A673 (cell line): ENCODE measurements around the gene AGTPBP1. TPM values are rescaled to one million over a fixed set of nuclear protein-coding genes. Genes with fewer than 3 reads are reported as not detected.
"Not testable (repeated sequence)": the region's sequence is repeated elsewhere in the genome, so short reads cannot be mapped to it uniquely, and the experiment has no call there.

Experiments used
- BruUV-seq: library from RNA; stranded (reverse); fragments of 400-500 nt; replicated peaks from 2 replicates; lab custom pipeline; 2021; lab: Mats Ljungman, UMichigan
- CTCF ChIA-PET: fragments of 300-600 bp; sonication (Branson Sonifier 250); formaldehyde crosslinking; loops from one replicate; lab custom pipeline; 2022; ENCODE audit warnings: antibody characterized with exemption; lab: Charles Lee
- POLR2A ChIA-PET: fragments of 300-600 bp; sonication (Branson Sonifier 250); formaldehyde crosslinking; loops from one replicate; lab custom pipeline; 2022; ENCODE audit warnings: antibody characterized with exemption; ENCODE audit not compliant: low non-redundant PET; lab: Charles Lee
- DNase-seq: peaks from one replicate; pipeline ENCODE4 v3.0.0-alpha.2; 2015; ENCODE audit warnings: low spot score
- H3K27ac ChIP-seq: fragments of 200-600 bp; sonication (generic); 2 replicates; pipeline ENCODE4 v1.5.1; 2016; ENCODE audit warnings: mixed run types, low read depth, mild to moderate bottlenecking, mixed read lengths, antibody characterized with exemption, low read length; ENCODE audit not compliant: poor library complexity, severe bottlenecking
- H3K27me3 ChIP-seq: fragments of 200-600 bp; sonication (generic); replicated peaks from 2 replicates; pipeline ENCODE4 v1.6.1; 2017; ENCODE audit warnings: mixed run types, low read depth, mild to moderate bottlenecking, mixed read lengths, antibody characterized with exemption, low read length; ENCODE audit not compliant: insufficient read depth, poor library complexity
- H3K36me3 ChIP-seq: fragments of 200-600 bp; sonication (generic); 2 replicates; pipeline ENCODE4 v1.6.1; 2016; ENCODE audit warnings: mixed run types, mild to moderate bottlenecking, mixed read lengths, antibody characterized with exemption, low read length; ENCODE audit not compliant: insufficient read depth, poor library complexity, severe bottlenecking
- H3K4me1 ChIP-seq: fragments of 200-600 bp; sonication (generic); 2 replicates; pipeline ENCODE4 v1.6.1; 2017; ENCODE audit warnings: mixed run types, mild to moderate bottlenecking, mixed read lengths, antibody characterized with exemption, low read length; ENCODE audit not compliant: insufficient read depth, poor library complexity, severe bottlenecking
- H3K4me3 ChIP-seq: fragments of 200-600 bp; sonication (generic); 2 replicates; pipeline ENCODE4 v1.5.1; 2016; ENCODE audit warnings: low read depth, mixed run types, mild to moderate bottlenecking, mixed read lengths, low read length; ENCODE audit not compliant: poor library complexity, severe bottlenecking
- H3K9me3 ChIP-seq: fragments of 200-600 bp; sonication (generic); 2 replicates; pipeline ENCODE4 v1.6.1; 2016; ENCODE audit warnings: mixed run types, low read depth, mild to moderate bottlenecking, mixed read lengths, antibody characterized with exemption, low read length; ENCODE audit not compliant: poor library complexity, severe bottlenecking
- CTCF ChIP-seq: fragments of 300-800, 200-600 bp; sonication (generic); conservative IDR thresholded peaks from 2 replicates; pipeline ENCODE4 v1.5.1; 2017; ENCODE audit warnings: low read depth, mild to moderate bottlenecking, antibody characterized with exemption, low read length, moderate library complexity, mixed read lengths
- EZH2 ChIP-seq: fragments of 200-600 bp; sonication (generic); IDR thresholded peaks from 2 replicates; pipeline ENCODE4 v1.6.1; 2017; ENCODE audit warnings: borderline replicate concordance, low read depth, mild to moderate bottlenecking, mixed read lengths, antibody characterized with exemption, low read length; ENCODE audit not compliant: poor library complexity, severe bottlenecking
- intact Hi-C: fragments of 100-400 bp; cut with micrococcal nuclease; formaldehyde crosslinking; loops from one replicate; pipeline ENCODE4 v1.10.0; 2022; ENCODE audit not compliant: unreplicated experiment
- total RNA-seq: library from RNA; stranded (reverse); gene quantifications from 2 replicates; pipeline ENCODE4 v1.2.3, GENCODE V29; 2021

Gene AGTPBP1
- total RNA-seq, 1 experiment from 2014 or later, result 24.7 TPM

- Histone ChIP-seq H3K9me3 (no peaks in the 10 kb centered on the region), H3K4me1 (no peaks in the 10 kb centered on the region), H3K4me3 (no peak overlapping the region), H3K27ac (no peak overlapping the region), H3K27me3 (no peaks in the 10 kb centered on the region), H3K36me3 (no peaks in the 10 kb centered on the region)
- POLR2A ChIA-PET, result no interaction called here
- DNase-seq, result no peak
- BruUV-seq, result no TSS peak
- TF ChIP-seq EZH2 (no peak), CTCF (no peak)
- CTCF ChIA-PET, result no interaction called here
- intact Hi-C loops, result no loop called here
Observed at GRCh38 chr9:85575868-85576267, 165.9 kb downstream of the AGTPBP1 start.

- intact Hi-C loops, H3K36me3 ChIP-seq, H3K27ac ChIP-seq, POLR2A ChIA-PET, BruUV-seq, H3K9me3 ChIP-seq, H3K4me3 ChIP-seq, H3K27me3 ChIP-seq, DNase-seq, H3K4me1 ChIP-seq, CTCF ChIA-PET: not testable (repeated sequence)
Observed at GRCh38 chr9:85573546-85573945, 168.2 kb downstream of the AGTPBP1 start.

- H3K4me1 ChIP-seq, H3K27ac ChIP-seq, H3K4me3 ChIP-seq, CTCF ChIA-PET, POLR2A ChIA-PET, DNase-seq, H3K9me3 ChIP-seq, BruUV-seq, H3K36me3 ChIP-seq, H3K27me3 ChIP-seq, intact Hi-C loops: not testable (repeated sequence)
Observed at GRCh38 chr9:85572917-85573316, 168.8 kb downstream of the AGTPBP1 start.

- Histone ChIP-seq H3K36me3 (no peaks in the 10 kb centered on the region), H3K27ac (no peak overlapping the region), H3K4me1 (no peaks in the 10 kb centered on the region), H3K9me3 (no peaks in the 10 kb centered on the region), H3K4me3 (no peak overlapping the region), H3K27me3 (no peaks in the 10 kb centered on the region)
- no TSS peak for BruUV-seq
- TF ChIP-seq EZH2 (no peak), CTCF (no peak)
- ChIA-PET CTCF (no interaction called here), POLR2A (no interaction called here)
- DNase-seq, result no peak
- intact Hi-C loops, result no loop called here
Observed at GRCh38 chr9:85569988-85570387, 171.8 kb downstream of the AGTPBP1 start.
